Measurements from ENCODE around the gene TLR2.

Gene TLR2, protein sequence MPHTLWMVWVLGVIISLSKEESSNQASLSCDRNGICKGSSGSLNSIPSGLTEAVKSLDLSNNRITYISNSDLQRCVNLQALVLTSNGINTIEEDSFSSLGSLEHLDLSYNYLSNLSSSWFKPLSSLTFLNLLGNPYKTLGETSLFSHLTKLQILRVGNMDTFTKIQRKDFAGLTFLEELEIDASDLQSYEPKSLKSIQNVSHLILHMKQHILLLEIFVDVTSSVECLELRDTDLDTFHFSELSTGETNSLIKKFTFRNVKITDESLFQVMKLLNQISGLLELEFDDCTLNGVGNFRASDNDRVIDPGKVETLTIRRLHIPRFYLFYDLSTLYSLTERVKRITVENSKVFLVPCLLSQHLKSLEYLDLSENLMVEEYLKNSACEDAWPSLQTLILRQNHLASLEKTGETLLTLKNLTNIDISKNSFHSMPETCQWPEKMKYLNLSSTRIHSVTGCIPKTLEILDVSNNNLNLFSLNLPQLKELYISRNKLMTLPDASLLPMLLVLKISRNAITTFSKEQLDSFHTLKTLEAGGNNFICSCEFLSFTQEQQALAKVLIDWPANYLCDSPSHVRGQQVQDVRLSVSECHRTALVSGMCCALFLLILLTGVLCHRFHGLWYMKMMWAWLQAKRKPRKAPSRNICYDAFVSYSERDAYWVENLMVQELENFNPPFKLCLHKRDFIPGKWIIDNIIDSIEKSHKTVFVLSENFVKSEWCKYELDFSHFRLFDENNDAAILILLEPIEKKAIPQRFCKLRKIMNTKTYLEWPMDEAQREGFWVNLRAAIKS

DNA sequence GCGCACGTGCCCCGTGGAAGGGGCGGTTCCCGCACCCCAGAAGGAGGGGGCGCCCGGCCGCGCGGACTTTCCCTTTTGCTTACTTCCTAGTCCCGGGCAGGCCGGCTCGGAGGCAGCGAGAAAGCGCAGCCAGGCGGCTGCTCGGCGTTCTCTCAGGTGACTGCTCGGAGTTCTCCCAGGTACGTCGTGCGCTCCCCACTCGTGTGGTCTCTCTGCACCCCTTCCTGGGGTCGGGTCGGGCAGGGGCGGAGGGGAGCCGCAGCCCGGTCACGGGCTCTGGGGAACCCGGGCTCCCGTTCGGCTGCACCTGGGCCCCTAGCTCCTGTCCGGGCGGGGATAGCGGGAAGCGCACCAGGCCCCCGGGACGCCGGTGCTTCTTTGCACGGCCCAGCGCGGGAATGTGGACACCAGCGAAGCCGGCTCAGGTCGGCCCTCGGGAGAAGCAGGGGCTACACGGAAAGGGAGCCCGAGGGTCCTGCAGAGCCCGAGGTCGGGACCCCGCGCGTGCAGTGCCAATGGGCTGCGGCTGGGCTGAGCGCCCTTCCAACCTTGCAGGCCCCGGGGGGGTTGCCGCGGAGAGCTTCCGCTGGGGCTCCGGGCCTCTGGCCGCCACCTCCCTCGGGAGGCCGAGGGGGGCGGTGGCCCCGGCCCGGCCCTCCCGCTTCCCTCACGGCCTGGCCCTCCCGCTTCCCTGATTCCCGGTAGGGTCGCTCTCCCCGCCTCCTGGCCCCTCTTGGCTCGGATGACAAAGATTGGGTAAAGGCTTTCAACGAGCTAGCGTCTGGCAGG lies at the start of gene TLR2:
TSS of gene TLR2 (plus strand) at position 99 of the 789 bp plus-strand sequence. CDS start 18,628 bp downstream, outside the sequence.
- FAIRE-seq (no peak), DNase-seq (ENCODE audit: low spot score) (no peak)

DNA sequence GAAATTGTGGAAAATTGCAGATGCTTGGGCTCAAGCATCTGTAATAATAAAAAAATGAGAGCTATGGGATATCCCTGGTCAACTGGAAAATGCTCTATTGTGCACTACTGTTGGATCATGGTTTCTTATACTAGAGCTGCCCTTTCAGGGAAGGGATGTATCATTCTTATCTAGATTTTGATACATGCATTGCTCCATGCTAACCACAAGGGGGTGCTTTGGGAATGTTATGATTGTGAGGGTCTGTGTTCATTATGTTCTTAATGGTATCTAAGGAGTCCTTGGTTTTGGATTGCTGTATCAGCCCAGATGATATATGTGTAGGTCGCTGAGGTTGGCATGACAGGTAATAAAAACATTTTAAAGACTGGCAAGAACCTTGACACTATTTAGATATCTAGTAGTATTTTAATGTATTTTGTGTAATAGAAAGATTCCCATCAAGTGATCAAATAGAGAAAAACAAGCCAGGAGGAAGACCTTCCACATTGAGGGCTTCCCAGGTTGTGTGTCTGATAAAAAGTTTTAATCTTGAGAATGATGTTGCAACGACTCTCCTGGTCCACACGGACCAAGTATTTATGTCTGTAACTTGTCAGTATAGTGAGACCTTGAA lies 49.2 kb upstream of the TLR2 start:
- FAIRE-seq (no peak), DNase-seq (ENCODE audit: low spot score) (peak; percentile 40)

DNA sequence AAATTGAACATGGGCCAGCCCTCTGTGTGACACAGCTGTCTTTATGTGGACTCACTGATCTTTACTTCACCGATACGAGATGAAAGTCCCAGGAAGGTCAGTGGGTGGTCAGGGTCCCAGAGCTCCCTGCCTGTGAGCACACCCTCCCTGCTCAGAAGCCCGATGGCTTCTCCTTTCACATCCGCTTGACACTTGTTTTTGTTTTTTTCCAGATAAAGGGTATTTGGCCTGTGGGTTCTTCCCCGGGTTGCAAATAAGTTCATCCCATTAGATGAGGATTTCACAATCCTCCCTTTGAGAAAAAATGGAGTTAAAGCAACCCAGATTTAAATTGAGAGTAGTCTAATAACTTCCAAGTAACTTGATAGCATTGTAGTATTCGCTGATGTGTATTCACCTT lies 48.2 kb upstream of the TLR2 start:
- FAIRE-seq (no peak), DNase-seq (ENCODE audit: low spot score) (no peak)

DNA sequence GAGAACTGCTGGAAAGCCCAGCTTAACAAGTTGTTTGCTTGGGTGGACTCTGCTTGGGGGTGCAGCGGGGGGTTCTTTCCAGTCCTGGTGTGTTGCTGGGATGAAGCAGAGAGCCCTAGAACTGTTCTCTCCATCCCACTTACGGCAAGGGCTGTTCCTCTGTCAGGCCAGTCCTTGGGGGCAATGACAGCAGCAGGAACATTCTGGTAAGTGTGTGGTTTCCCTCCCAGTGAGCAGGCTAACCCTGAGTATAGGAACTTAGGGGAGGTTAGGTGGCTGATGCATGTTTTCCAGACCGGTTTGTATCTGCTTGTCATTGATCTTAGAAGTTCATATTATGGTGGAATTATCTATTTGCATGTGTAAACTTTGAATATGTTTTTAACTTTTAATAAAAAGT lies 46.9 kb upstream of the TLR2 start:
- no peak for FAIRE-seq

DNA sequence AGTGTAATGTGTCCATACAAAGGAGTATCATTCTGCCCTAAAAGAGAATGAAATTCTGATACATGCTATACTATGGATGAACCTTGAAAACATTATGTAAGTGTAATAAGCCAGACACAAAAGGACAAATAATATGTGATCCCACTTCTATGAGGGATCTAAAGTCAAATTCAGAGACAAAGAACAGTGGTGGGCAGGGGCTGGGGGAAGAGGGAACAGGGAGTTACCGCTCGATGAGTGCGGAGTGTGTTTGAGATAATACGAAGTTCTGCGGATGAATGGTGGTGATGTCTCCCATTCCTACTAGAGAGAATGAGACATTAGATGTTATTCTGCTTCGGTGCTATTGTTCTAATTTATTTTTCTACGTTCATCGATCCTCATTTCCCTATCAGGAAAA lies 46.1 kb upstream of the TLR2 start:
- FAIRE-seq (no peak), DNase-seq (ENCODE audit: low spot score) (no peak)

More for the DNA sequence above, 46.9 kb upstream of the TLR2 start:
- DNase-seq (ENCODE audit: low spot score): no peak

DNA sequence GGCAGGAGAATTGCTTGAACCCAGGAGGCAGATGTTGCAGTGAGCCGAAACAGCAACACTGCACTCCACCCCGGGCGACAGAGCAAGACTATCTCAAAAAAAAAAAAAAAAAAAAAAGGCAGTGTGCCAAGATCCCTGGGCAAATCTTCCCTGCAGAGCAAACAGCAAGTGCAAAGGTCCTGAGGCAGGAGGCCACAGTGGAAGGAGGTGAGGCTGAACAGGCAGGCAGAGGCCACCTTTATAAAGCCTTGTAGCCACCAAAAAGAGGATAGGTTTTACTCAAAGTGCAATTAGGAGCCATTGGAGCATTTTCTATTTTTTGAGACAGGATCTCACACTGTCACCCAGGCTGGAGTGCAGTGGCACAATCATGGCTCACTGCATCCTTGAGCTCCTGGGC lies 45.1 kb upstream of the TLR2 start:
- FAIRE-seq (no peak), DNase-seq (ENCODE audit: low spot score) (no peak)

DNA sequence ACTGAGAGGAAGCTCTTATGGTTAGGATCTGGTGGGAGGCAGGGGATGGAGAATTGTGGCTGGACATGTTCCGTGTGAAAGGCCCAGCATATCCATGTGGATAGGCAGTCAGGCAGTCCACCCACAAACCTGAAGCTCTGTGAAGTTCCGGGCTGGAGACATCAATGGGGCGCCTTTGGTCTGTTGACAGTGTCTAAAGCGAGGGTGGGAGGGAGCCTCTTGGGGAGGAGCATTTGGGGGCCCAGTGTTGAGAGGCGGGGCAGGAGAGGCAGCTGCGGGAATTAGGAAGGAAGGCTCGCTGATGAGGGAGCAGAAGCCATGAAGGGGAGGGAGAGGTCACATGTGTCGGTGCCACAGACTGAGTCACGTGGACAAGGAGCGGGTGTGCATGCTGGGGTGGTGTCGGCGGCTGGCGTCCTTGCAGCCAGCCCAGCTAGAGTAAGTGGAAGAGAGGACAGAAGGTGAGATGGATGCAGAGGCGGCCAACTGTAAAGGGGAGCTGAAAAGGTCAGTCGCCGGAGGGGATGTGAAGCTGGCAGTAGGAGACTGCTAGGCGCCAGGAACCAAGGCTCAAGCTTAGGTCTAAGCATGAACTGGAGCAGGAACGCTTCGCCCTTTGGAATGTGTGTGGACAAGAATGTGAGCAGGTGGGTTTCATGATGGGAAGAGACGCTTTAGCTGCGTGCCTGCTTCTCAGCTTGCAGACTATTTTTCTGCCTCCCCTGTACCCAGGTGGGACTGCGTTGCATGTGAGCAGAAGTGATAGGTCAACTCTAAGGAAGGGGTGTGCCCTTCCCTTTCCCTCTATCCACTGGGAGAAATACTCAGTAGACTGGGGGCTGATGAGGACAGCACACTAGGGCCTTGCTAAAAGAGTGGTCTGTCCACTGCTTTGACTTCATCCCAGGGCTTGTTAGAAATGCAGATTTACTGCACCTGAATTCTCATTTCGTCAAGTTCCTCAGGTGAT lies 44.0 kb upstream of the TLR2 start:
- no peak for DNase-seq (ENCODE audit: low spot score)

DNA sequence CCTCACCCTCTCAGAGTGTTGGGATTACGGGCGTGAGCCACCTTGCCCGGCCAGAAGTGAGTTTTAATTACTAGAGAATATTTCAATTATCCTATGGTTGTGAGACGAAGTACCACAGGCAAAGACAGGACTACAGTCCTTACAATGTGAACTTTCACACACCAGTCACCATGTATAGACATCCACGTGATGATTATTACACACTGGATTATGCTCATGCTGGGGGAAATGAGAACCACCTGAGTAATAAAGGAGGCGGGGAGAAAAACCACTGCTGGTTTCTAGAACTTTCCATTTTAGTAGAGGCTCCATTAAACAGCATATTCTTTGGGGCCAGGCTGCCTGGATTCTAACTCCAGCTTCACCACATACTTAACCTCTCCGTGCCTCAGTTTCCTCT lies 42.5 kb upstream of the TLR2 start:
- FAIRE-seq (no peak), DNase-seq (ENCODE audit: low spot score) (no peak)

More for the DNA sequence above, 44.0 kb upstream of the TLR2 start:
- no peak for FAIRE-seq

DNA sequence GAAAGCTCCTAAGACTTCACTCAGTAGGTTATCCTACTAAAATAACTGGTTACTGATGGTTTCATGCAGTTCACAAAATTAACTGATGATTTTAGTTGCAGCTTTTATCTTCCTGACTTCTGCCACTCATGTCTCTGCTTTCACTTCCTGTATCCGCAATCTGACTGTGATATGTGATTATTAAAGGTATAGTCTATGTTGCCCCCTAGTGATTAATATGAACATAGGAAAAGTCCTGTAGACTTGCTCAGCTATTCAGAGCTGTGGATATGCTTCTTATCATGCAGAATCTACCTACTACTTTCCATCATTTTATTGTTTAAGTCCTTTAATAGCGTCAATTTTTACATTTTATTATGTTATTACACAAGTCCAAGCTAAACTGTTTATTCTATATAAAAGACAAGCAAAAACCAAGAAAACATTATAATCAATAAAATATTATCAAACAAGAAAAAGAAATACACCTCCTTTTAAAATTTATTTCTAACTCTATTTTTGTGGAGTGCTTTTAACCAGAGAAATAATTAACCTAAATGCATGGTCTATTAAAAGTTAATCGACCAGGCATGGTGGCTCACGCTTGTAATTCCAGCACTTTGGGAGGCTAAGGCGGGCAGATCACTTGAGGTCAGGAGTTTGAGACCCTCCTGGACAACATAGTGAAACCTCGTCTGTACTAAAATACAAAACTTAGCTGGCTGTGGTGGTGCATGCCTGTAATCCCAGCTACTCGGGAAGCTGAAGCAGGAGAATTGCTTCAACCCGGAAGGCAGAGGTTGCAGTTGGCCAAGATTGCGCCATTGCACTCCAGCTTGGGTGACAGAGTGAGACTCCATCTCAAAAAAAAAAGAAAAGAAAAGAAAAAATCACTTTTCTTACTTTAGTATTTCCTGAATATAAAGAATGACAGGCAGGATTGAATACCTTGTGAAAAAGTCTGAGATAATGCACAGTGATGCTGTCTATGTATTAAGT lies 40.4 kb upstream of the TLR2 start:
- no peak for FAIRE-seq
- peak; percentile 59 for DNase-seq (ENCODE audit: low spot score)

DNA sequence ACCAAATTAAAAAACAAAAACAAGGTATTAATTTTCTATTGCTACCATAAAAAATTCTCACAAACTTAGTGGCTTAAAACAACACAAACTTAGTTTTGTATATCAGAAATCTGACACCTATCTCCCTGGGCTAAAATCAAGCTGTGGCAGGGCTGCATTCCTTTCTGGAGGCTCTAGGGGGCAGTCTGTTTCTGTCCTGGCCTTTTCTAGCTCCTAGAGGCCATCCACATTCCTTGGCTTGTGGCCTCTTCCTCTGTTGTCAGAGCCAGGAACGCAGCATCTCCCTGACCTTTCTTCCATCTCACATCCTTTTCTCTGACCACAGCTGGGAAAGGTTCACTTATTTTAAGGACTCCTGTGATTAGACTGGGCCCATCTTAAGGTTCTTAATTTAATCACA lies 38.9 kb upstream of the TLR2 start:
- DNase-seq (ENCODE audit: low spot score) (no peak), FAIRE-seq (no peak)

DNA sequence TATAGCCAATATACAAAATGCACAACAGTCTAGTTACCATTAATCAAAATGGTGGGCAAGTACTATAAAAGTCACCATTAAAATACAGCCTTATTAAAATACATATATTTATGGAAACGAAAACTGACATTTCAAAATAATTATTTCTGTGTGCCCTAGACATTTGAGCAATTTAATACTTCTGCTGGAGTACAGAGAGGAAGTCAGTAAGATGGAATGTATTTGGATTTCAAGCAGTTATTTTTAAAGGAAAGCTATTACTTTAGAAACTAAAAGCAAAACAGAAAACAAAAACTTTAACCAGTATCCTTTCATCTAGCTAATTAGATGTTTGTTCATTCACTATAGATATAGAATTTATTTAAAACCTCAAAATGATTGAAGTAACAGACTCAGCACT lies 37.8 kb upstream of the TLR2 start:
- DNase-seq (ENCODE audit: low spot score) (no peak), FAIRE-seq (no peak)

DNA sequence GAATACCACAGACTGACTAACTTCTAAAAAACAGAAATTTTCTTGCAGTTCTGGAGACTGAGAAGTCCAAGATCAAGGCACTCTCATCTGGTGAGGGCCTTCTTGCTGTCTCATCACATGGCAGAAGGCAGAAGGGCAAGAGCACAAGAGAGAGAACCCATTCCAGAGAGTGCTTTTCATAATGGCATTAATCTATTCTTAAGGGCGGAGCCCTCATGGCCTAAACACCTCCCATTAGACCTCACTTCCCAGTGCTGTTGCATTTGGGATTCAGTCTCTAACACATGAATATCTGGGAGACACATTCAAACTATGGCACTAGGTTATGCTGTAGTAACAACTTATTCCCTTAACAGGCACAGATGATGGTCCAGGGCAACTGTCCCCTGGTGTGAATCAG lies 37.1 kb upstream of the TLR2 start:
- FAIRE-seq: no peak
- DNase-seq (ENCODE audit: low spot score): no peak

DNA sequence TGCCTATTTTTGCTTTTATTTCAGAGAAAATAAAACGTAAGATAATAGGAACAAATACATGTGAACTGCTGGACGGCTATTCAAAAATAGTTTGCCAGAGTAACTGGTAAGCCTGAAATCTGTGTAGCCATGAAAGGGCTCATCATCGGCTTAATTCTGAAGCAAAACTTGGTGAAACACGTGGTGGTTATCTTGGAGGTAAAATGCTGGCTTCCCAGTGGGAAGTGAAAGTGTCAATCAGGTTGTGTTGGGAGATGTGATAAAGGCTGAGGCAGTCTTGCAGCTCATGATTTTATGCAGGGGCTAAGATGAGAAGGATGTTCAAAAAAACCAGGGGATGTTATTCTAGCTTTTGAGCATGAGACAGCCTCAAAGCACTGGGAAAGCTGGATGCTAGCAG lies 36.1 kb upstream of the TLR2 start:
- DNase-seq (ENCODE audit: low spot score) (no peak), FAIRE-seq (no peak)

DNA sequence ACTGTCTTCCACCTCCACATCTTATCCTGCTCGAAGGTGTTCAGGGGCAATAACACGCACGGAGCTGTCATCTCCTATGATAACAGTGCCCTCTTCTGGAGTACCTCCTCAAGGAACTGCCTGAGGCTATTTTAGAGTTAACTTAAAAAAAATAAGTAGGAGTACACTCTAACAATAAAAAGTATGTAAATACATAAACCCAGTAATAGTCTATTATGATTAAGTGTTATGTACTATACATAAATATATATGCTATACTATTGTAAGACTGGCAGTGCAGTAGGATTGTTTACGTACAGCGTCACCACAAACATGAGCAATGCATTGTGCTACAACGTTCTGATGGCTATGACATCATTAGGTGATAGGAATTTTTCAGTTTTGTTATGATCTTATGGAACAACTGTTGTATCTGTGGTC lies 34.5 kb upstream of the TLR2 start:
- no peak for DNase-seq (ENCODE audit: low spot score)
- FAIRE-seq: no peak

DNA sequence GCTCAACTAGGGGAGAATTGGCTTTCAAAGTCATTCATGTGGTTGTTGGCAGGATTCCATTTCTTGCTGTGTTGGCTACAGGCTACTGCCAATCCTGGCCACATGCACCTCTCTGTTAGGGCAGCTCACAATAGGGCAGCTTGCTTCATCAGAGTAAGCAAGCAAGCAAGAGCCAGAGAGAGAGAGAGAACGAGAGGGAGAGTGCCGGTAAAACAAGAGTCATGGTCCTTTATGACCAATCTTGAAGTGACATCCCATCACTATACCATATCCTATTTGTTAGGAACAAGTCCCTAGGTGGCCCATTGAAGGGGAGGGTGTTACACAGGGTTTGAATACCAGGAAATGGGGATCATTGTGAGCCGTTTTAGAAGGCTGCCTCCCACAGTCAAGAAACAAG lies 33.0 kb upstream of the TLR2 start:
- FAIRE-seq: no peak
- DNase-seq (ENCODE audit: low spot score): no peak

DNA sequence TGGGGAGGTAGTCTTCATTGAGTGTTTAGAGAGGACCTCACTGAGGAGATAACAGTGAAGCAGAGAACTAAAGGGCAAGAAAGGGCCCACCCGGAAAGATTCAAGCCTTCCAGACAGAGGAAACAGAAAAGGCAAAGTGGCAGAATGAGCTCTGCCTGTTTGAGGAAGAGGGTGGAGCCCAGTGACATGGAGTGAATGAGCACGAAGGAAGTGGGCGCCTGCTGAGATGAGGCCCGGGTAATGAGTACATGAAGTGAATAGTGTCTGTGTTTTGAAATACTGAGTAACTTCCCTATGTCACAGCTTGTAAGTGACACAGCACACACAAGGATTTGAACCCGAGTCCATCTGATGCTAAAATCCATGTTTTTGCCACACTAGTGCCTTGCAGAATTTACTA lies 32.5 kb upstream of the TLR2 start:
- no peak for DNase-seq (ENCODE audit: low spot score)
- no peak for FAIRE-seq

DNA sequence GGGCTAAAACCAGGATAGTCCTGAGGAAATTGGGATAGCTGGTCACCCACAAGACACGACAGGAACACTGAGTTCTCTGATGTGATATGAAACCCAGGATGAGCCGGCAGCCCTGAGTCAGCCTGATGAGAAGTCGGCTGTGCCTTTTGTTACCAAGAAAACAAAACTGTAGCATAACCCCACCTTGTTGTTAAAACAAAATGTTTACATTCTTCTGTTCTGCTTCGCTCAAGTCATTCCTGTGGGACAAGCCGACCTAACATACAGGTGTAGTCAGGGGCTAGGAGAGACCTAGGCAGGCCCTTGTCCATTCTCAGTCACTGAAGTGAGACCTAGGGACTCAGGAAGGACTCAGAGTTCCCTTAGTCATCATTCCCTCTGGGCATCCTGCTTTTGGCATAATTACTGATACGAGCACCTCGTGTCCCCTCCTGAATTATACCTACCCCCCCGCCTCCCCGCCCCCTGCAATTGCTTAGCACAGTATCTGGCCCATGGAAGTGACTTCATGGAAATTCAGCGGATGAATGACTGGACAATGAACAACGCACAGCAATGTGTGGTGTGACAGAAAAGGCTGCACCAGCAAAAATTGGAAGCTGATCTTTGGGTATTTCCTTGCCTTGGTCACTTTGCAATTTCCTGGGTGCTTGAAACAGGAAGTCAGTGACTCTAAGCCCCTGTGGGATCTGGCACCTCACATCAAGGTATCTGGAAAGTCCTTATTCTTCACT lies 31.9 kb upstream of the TLR2 start:
- no peak for DNase-seq (ENCODE audit: low spot score)
- no peak for FAIRE-seq

DNA sequence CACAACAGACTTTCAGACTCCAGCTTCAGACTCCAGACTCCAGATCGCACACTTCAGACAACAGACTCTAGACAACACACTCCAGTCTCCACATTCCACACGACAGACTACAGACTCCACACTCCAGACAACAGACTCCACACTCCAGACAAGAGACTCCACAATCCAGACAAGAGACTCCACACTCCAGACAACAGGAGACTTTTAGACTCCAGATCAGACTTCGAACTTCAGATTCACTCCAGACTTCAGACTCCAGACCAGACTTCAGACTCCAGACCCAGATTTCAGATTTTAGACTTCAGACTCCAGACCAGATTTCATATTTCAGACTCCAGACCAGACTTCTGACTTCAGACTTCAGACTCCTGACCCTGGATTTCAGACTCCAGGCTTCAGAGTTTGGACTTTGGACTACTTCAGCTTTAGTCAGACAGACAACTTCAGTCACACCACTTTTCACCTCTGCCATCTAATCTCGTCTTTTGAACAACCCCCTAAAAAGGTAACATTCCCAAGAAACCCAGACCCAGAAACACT lies 29.0 kb upstream of the TLR2 start:
- FAIRE-seq (no peak), DNase-seq (ENCODE audit: low spot score) (no peak)

Data from urothelium cell line (cell line).